Loucy (cell line): ENCODE data around the gene PPIA.

Experiments
- H2AFZ ChIP-seq: fragments of 200-600 bp; sonication (generic); 2 replicates; pipeline ENCODE4 v1.6.0; 2016; ENCODE audit warnings: antibody characterized with exemption, mild to moderate bottlenecking, low read length, moderate library complexity
- H3F3A ChIP-seq: fragments of 200-600 bp; 2 replicates; pipeline ENCODE4 v1.6.0; 2016; ENCODE audit warnings: antibody characterized with exemption, low read depth, mild to moderate bottlenecking
- H3K27me3 ChIP-seq: fragments of 200-600 bp; sonication (generic); 2 replicates; pipeline ENCODE4 v1.6.1; 2014; ENCODE audit warnings: low read length, mild to moderate bottlenecking; ENCODE audit not compliant: insufficient read depth, poor library complexity, severe bottlenecking
- H3K36me3 ChIP-seq: fragments of 200-600 bp; sonication (generic); 2 replicates; pipeline ENCODE4 v1.6.1; 2016; ENCODE audit warnings: low read length; ENCODE audit not compliant: insufficient read depth
- H3K4me1 ChIP-seq: fragments of 200-600 bp; sonication (generic); 2 replicates; pipeline ENCODE4 v1.5.1; 2014; ENCODE audit warnings: low read length, mild to moderate bottlenecking; ENCODE audit not compliant: insufficient read depth, poor library complexity, severe bottlenecking
- H3K4me2 ChIP-seq: fragments of 200-600 bp; sonication (generic); 2 replicates; pipeline ENCODE4 v1.6.0; 2014; ENCODE audit warnings: antibody characterized with exemption, low read length, low read depth, mild to moderate bottlenecking; ENCODE audit not compliant: poor library complexity, severe bottlenecking
- H3K4me3 ChIP-seq: fragments of 200-600 bp; sonication (generic); 2 replicates; pipeline ENCODE4 v1.5.1; 2014; ENCODE audit warnings: low read length, mild to moderate bottlenecking, mixed read lengths; ENCODE audit not compliant: poor library complexity, severe bottlenecking
- H3K79me2 ChIP-seq: fragments of 200-600 bp; sonication (generic); 2 replicates; pipeline ENCODE4 v1.6.1; 2014; ENCODE audit warnings: low read length; ENCODE audit not compliant: insufficient read depth
- H3K9ac ChIP-seq: fragments of 200-600 bp; sonication (generic); 2 replicates; pipeline ENCODE4 v1.6.0; 2014; ENCODE audit warnings: mild to moderate bottlenecking, low read depth, low read length, moderate library complexity; ENCODE audit not compliant: poor library complexity, severe bottlenecking
- H3K9me2 ChIP-seq: fragments of 200-600 bp; sonication (generic); replicated peaks from 2 replicates; pipeline ENCODE4 v1.6.1; 2016; ENCODE audit warnings: low read depth, low read length, mixed read lengths
- H3K9me3 ChIP-seq: fragments of 200-600 bp; sonication (generic); 2 replicates; pipeline ENCODE4 v1.6.1; 2014; ENCODE audit warnings: mild to moderate bottlenecking, antibody characterized with exemption, low read length, low read depth; ENCODE audit not compliant: insufficient read depth
- H4K20me1 ChIP-seq: fragments of 200-600 bp; sonication (generic); 2 replicates; pipeline ENCODE4 v1.6.0; 2014; ENCODE audit warnings: antibody characterized with exemption, low read length, mild to moderate bottlenecking; ENCODE audit not compliant: insufficient read depth, poor library complexity, severe bottlenecking
- EZH2phosphoT487 ChIP-seq: fragments of 200-600 bp; IDR thresholded peaks from 2 replicates; pipeline ENCODE4 v1.6.1; 2018; ENCODE audit warnings: antibody characterized with exemption, mild to moderate bottlenecking, moderate library complexity, borderline replicate concordance
- TF ChIP-seq, protein P1 (sequence below): fragments of 200-600 bp; sonication (generic); conservative IDR thresholded peaks from 2 replicates; pipeline ENCODE4 v1.5.1; 2014; ENCODE audit warnings: mild to moderate bottlenecking, antibody characterized with exemption, low read length

The PPIA gene

DNA sequence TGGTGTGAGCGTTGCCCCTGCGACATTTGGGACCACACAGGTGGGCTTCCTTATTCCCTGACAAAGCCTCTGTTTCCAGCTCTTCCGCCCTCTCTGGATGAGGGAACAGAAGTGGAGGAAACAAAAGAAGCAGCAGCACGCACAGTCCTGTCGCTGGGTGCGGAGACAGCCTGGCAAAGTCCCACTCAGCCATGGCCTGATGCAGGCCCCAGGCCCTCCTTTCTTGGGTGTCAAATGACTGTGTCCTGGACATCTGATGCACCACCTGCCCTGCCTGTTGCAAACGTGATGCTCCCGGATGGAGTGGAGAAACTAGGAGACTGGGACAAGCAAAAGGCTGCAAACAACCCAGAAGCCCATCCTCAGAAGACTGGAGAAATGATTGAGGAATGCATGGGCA lies 27.1 kb upstream of the PPIA start:
- no peak overlapping the region for H3K4me2 ChIP-seq
- no peaks in the 10 kb centered on the region for H3K79me2 ChIP-seq
- no peaks in the 10 kb centered on the region for H3K4me1 ChIP-seq
- H2AFZ ChIP-seq = no peak overlapping the region
- no peaks in the 10 kb centered on the region for H3K9me2 ChIP-seq
- H3F3A ChIP-seq = no peaks in the 10 kb centered on the region
- no peak overlapping the region for H3K4me3 ChIP-seq
- peaks cover 38% of the 10 kb centered on the region; the same call in 1 of the 2 replicates for H3K36me3 ChIP-seq
- H3K9me3 ChIP-seq = no peaks in the 10 kb centered on the region
- no peaks in the 10 kb centered on the region for H3K27me3 ChIP-seq
- no peaks in the 10 kb centered on the region for H4K20me1 ChIP-seq
- H3K9ac ChIP-seq = no peak overlapping the region
- TF ChIP-seq EZH2phosphoT487 = no peak
- TF ChIP-seq, protein P1, sequence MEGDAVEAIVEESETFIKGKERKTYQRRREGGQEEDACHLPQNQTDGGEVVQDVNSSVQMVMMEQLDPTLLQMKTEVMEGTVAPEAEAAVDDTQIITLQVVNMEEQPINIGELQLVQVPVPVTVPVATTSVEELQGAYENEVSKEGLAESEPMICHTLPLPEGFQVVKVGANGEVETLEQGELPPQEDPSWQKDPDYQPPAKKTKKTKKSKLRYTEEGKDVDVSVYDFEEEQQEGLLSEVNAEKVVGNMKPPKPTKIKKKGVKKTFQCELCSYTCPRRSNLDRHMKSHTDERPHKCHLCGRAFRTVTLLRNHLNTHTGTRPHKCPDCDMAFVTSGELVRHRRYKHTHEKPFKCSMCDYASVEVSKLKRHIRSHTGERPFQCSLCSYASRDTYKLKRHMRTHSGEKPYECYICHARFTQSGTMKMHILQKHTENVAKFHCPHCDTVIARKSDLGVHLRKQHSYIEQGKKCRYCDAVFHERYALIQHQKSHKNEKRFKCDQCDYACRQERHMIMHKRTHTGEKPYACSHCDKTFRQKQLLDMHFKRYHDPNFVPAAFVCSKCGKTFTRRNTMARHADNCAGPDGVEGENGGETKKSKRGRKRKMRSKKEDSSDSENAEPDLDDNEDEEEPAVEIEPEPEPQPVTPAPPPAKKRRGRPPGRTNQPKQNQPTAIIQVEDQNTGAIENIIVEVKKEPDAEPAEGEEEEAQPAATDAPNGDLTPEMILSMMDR = no peak

DNA sequence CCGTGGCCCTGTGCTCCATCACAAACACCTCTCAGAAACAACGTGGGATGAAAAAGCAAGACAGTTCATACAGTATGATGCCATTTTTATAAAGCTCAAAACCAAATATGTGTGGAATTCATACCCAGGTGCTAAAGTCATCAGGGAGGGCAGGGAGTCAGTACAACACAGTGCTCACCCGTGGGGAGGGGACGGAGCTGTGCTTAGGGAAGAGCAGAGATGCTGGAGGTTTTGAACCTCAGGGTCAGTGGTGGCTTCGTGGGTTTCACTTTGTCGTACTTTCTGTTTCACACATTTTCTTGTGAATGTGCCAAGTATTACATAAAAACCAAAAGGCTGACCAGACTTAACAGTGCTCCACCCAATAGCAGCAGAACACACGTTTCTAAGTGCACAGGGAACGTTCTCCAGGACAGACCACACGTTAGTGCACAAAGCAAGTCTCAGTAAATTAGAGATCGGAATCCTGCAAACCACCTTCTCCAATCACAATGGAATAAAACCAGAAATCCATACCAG lies 26.6 kb upstream of the PPIA start:
- no peaks in the 10 kb centered on the region for H3K9me2 ChIP-seq
- H3K4me3 ChIP-seq = no peak overlapping the region
- no peak overlapping the region for H2AFZ ChIP-seq
- H3K4me1 ChIP-seq = no peaks in the 10 kb centered on the region
- H3F3A ChIP-seq = no peaks in the 10 kb centered on the region
- H4K20me1 ChIP-seq = no peaks in the 10 kb centered on the region
- H3K36me3 ChIP-seq = peaks cover 33% of the 10 kb centered on the region; the same call in 1 of the 2 replicates
- no peaks in the 10 kb centered on the region for H3K9me3 ChIP-seq
- no peak overlapping the region for H3K4me2 ChIP-seq
- no peaks in the 10 kb centered on the region for H3K79me2 ChIP-seq
- TF ChIP-seq EZH2phosphoT487 = no peak
- TF ChIP-seq, protein P1 = no peak
- H3K9ac ChIP-seq = no peak overlapping the region
- no peaks in the 10 kb centered on the region for H3K27me3 ChIP-seq

GRCh38 chr7:44771358-44771757 lies 25.1 kb upstream of the PPIA start:
- Histone ChIP-seq H3K4me1 (no peaks in the 10 kb centered on the region), H3K4me3 (no peak overlapping the region), H3K36me3 (peaks cover 18% of the 10 kb centered on the region; the same call in 1 of the 2 replicates), H2AFZ (no peak overlapping the region), H3K9me3 (no peaks in the 10 kb centered on the region), H3F3A (no peaks in the 10 kb centered on the region), H3K27me3 (no peaks in the 10 kb centered on the region), H3K9me2 (no peaks in the 10 kb centered on the region), H3K79me2 (no peaks in the 10 kb centered on the region), H3K9ac (no peak overlapping the region), H3K4me2 (no peak overlapping the region), H4K20me1 (no peaks in the 10 kb centered on the region)
- TF ChIP-seq, protein P1 = no peak
- no peak for TF ChIP-seq EZH2phosphoT487
